Stimulated activated CD8-positive, alpha-beta memory T cell treated with anti-CD3 and anti-CD28 coated beads, Interleukin-7, amount 100 ng/mL, for 48 hours (primary cell): ENCODE measurements around the gene BPHL.
A peak's percentile ranks its signal among the peaks of the same experiment; 100 is the strongest.
"Not testable (repeated sequence)": the region's sequence is repeated elsewhere in the genome, so short reads cannot be mapped to it uniquely, and the experiment has no call there.

ENCODE experiments used
- DNase-seq, 2 donors: peaks; one replicate each; pipeline ENCODE4 v3.0.0-alpha.2; 2020; ENCODE audit warnings: low read depth in 1 of 2; ENCODE audit errors: extremely low read depth in 1 of 2

The BPHL gene

DNA sequence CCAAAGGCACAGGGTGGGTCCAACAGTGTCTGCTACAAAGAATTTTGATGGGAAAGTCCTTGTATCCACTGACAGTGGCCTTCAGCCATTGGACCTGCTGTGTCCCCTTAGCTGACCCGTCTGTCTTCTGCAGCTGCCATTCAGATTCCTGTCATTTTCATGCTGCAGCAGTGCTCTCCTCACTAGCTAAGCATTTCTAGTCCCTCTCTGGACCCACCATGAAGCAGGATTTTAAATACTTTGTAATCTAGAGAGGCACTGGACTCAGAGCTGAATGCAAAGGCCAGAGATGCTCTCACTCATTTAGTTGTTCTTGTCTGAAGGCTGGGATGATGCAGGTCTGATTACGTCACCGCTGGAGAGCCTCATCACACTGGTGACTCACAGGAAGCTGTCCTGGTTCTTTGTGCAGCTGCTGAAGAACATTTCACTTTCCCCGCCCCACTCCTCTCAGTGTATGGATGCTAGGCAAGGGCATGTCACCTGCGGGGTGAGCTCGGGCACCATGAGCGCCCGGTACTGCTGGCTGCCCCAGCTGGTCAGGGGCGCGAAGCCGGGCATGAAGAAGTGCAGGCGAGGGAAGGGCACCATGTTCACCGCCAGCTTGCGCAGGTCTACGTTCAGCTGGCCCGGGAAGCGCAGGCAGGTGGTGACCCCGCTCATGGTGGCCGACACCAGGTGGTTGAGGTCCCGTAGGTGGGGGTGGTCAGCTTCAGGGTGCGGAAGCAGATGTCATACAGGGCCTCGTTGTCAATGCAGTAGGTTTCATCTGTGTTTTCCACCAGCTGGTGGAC, 58.2 kb downstream of the BPHL start:
- DNase-seq = peak in 1 of 2 donors; percentile 39

DNA sequence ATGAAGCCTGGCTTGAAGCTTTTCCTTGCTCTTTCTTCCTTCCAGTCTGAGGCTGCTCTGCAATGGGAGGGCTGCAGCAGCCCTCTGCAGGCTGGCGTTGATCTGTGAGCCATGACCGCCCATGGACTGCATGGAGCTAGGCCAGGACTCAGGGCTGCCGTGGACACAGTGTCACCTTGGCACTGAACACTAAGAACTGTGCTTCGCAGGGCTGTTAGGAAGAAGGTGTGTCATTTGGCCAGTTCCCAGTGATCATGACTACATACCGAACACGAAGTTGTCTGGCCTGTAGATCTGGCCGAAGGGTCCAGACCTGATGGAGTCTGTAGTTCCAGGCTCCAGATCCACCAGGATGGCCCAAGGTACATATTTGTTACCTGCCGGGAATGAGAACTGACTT, 60.2 kb downstream of the BPHL start:
- not testable (repeated sequence) for DNase-seq

DNA sequence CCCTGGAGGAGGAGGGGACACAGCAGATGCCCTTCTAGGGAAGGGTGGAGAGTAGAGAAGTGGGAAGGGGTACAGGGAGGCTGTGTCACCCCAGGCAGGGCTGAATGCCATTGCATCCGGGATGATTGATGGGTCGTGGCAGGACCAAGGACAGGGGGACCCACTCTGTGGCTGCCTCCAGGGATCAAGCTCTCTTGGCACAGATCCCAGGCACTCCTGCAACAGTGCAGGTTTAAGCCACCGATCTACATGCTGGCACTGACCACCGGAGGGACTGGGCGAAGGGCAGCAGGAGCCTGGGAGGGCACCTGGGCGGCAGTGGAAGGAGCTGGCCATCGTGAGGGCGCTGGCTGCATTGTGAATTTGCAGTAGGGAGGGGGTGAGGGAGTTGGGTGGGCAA, 61.4 kb downstream of the BPHL start:
- not testable (repeated sequence) for DNase-seq

DNA sequence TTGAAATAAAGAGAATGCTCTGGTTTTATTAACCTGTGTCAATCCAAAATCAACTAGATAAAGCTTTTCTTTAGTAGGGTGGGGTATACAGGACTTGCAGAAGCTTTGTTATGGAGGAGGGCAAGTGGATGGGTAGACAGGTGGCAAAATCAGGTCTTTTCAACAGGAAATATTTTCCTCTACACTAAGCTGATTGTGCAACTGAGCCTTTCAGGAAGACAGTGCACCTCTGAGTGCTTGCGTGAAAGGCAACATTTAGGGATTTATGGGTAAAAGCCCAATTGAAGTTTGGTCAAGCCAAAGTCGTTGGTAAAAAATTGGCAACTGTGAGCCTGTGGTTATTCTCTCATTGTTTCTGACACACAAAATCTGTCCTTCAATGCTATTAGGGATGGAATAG, 62.6 kb downstream of the BPHL start:
- DNase-seq = no peak

DNA sequence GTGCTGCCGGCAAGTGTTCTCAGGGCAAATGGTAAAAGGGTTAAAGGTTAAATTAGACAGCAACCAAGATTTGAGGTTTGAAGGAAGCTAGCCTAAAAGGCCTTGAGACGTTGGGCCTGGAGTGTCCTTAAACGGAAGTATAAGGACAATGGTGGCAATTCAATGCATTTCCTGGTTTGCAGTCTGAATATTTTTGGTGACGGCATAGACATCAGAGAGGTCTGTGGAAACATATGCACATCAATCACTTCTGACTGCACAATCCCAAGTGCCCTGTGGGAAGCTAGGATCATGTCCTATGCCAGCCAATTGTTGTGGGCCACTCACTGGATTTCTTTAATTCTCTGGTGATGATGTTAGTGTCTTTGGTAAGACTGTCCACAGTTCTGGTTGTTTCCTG, 64.6 kb downstream of the BPHL start:
- DNase-seq = no peak

DNA sequence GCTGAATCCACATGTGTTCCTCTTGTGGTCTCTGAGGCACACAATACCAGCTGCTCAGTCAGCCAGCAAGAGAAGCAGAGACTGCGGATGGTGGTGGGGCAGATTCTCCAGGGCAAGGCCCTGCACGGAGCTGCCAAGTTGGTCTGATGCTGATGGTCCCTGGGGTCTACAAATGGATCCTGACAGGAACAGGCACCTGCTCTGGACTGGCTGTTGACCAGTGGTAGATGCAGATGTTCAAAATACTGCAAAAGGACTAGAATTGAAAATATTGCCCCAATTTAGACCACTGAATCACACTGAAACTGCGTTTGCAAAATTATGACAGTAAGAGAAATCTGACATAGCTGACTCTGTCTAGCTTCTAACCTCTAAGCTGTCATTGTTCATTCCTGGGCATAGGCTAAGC, 68.5 kb downstream of the BPHL start:
- DNase-seq = no peak

DNA sequence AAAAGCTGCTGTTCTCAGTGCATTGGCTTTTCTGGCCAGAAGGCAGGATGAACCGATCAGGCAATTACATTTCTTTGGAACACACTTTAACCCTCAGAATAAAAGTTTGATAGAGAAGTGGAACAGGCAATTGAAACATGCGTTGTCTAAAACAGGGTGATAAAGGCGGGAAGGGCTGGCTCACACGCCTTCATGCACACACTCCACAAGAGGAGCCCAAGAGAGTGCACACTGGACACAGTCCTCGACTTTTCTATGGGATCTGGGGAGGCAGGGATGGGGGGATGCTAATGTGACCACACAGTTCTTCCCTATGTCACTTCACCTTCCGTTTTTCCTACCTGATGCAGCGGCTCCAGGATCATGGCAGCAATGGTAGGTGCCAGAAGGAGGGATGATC, 69.8 kb downstream of the BPHL start:
- no peak for DNase-seq

DNA sequence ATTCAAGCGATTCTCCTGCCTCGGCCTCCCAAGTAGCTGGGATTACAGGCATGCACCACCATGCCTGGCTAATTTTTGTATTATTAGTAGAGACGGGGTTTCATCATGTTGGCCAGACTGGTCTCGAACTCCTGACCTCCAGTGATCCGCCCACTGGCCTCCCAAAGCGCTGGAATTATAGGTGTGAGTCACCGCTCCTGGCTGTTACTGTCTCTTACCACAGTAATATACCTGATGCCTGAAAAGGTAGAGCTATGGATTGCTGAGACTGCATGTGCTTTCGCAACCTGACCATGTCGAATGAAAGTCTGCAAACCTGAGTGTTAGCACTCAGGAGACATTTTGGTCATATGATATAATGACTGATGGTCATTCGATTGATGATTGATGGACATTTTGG, 70.7 kb downstream of the BPHL start:
- DNase-seq = not testable (repeated sequence)

DNA sequence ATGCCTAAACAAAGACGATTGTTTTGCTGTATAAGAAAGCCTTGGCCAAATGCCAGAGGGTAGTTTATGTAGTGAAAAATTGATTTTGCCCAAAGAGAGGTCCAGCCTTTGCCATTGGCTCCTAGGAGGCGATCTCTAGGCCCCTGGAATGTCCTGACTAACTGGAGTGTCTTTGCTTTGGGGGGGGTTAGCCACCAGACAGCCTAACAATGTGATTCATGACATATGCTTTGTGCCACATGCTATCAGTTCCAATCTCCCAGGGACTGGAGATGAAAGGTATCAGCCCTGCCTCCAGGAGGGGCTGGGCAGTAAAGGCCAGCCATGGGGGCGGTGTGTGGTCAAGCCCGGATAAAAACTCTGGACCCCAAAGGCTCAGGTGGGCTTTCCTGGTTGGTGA, 71.5 kb downstream of the BPHL start:
- DNase-seq = no peak

DNA sequence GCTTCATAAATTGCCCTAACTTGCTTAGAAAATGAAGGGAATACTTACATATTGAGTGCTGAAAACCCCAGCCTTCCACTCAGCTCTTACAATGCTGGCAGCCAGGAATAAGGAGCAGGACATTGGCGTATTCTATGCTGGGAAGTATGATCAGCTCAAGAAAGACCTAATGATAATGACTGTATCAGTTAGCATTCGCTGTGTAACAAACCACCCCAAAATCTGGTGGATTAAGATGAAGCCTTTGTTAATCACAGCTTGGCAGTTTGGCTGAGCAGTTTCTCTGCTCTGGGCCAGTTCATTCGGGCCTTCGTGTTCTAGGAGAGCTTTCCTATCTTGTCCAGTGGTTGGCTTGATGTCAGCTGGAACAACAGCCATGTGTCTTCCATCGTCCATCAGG, 72.3 kb downstream of the BPHL start:
- DNase-seq = no peak

DNA sequence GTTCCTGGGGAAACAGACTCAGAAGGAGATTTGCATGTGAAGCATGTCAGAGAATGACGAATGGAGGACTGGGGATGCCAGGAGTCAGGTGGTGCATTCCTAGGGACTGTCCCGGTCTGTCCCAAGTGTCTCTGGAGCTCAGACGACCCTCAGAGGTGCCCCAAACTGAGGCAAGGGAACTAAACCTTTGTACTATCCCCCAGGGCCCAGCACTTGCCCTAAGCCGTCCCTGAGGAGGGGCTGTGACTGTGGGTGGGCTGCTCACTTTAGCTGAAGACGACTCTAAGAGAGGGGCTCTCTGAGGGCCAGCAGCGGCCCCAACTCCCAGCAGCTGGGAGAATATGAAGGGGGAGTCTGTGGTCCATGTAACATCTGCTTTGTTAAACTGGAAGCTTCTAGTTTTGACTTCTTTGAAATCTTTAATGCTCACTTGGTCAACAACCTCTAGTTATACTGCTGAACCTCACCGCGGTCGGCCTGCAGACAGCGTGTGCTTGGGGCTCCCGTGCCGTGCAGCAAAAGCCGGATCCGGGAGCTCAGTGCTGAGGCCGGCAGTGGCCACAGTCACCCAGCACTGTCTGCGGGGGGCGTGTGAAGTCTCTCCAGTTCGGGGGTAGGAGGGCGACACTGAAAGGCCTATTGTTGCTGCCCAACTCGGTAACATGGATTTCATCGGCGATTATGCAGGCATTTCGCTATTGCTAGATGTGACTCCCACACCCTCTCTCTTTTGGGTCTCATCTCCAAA, 74.8 kb downstream of the BPHL start:
- no peak for DNase-seq

DNA sequence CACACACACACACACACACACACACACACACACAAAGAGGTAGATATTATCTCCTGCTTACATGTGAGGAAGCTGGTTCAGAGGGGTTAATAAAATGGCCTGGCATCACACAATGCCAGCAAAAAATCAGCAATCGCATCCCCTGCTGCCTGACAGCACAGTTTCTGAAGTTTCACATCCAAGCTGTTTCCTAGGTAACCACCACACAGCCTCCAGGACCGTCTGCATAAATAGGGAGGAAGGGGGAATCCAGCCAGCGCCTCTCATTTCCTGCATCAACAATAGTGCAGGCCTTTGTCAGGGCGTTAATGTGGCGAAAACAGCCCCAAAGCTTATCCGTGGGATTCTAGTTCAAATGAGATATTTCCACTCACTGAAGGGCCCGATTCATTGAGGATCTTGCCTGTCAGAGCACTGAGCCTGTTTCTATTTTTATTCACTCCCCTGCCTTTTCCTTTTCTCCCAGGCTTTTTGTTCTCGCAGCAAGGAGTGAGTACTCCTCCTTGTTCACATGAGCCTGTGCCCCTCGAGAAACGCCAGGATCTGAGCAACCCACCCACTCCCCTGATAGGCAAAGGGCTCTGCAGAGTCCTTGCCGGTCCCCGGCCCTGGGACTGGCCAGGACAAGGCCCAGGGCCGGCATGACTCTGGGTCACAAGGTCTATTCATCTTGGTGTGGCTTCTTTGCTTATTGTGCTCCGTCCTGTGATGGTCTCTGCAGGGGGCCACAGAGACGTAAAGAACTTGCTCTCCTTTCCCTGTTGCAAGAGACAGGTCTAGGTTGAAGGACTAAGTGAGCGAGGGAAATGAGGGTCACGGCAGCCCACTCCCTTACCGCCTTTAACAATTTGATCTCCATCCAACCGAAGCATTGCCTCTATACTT, 76.3 kb downstream of the BPHL start:
- DNase-seq = no peak

DNA sequence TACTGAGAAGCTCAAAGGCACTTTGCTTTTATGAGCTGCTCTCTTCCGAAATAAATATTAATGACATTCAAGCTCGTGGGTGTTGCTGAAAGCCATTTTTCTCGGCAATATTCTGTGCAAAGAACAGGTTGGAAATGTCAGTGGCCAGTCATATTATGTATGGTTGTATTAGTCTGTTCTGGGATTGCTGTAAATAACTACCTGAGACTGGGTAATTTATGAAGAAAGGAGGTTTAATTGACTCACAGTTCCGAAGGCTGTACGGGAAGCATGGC, 76.8 kb downstream of the BPHL start:
- DNase-seq = no peak

DNA sequence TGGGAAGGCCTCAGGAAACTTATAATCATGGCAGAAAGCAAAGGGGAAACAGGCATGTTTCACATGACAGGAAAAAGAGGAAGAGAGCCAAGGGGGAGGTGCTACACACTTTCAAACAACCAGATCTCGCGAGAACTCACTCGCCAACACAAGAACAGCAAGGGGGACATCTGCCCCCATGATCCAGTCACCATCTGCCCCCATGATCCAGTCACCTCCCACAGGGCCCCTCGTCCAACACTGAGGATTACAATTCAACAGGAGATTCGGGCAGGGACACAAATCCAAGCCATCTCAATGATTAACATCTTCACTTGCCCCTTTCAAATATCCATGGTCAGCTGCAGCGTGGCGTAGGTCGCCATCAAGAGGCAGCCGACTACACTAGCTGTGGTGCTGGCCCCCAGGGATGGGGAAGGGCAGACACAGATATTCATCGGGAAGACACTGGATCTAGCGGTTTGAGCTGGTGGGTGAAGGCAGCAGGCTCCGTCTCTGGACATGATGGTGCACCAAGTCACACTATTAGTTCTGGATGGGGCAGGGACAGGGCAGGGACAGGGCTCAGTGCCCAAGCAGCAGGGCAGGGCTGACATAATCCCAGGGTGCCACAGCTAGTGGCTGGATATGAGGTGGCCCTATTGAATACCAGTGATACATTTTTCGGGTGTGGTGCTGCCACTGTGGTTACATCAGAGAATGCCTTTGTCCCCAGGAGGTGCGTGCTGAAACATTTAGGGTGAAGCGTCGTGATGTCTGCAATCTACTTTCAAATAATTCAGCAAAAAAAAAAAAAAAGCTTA, 77.4 kb downstream of the BPHL start:
- no peak for DNase-seq

DNA sequence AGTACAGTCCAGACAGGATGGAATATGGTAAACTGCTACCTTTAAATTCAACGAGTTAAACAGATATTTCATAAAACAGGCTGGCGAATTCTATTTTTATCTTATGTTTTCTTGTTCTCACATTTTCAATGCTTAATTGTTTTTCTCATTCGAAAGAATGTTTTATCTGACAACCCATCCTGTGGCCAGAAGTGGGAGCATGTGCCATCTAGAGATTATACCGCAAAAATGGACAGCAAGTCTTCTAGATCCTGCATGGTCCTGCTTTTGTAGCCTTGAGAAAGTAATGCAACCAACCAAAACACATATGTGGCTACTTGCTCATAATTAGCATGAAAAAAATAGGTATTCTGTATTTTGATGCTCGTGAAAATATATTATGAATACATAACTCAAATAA, 78.3 kb downstream of the BPHL start:
- no peak for DNase-seq

DNA sequence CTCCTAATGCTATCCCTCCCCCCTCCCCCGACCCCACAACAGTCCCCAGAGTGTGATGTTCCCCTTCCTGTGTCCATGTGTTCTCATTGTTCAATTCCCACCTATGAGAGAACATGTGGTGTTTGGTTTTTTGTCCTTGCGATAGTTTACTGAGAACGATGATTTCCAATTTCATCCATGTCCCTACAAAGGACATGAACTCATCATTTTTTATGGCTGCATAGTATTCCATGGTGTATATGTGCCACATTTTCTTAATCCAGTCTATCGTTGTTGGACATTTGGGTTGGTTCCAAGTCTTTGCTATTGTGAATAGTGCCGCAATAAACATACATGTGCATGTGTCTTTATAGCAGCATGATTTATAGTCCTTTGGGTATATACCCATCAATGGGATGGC, 79.2 kb downstream of the BPHL start:
- DNase-seq = not testable (repeated sequence)

DNA sequence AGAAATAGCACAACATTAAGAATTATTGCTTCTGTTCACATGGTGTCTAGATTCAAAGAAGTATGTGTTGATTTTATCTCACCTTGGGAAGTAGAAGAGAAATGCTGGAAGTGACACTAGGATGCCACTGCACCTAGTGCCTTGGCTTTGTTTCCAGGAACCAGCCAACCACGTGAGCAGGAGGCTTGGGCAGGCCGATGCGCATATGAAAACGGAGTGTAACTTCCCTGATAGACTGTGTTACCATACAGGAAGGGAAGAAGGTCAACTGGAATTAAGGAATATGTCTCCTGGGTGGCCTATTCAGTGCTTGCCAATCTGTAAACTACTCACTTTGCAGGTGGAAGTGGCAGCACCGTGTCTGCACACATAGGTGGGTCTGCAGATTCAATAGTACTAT, 80.9 kb downstream of the BPHL start:
- no peak for DNase-seq

DNA sequence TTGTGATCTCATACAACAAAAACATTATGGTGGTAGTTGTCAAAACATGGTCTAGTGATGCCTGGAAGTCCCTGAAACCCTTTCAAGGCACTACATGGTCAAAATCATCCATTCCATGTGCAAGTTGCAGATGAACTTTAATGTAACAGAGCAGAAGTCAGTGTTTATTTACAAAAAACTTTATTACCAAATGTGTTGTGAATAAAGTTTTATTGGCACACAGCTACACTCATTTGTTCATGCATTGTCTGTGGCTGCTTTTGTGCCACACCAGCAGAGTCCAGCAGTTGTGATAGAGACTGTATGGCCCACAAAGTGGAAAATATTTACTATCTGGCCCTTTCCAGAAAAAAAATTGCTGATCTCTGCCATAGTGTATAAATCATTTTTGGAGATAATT, 82.2 kb downstream of the BPHL start:
- no peak for DNase-seq

DNA sequence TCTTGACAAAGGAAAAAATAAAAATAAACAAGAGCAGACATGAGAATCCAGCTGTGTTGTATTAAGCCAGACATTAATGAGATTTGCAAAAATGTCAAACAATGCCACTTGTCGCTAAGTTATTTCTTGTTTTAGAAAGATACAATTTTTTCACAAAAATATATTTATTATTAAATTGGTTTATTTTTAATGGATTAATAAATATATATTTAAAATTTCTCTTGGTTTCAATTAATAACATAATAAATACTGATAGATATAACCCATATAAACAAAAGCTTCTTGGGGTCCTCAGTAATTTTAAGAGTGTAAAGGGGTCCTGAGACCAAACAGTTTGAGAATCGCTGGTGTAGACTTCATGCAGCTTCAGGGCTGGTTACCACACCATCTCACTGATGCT, 82.9 kb downstream of the BPHL start:
- no peak for DNase-seq
